Effector CD8-positive, alpha-beta T cell (primary cell): ENCODE measurements around the gene TPRA1.
"Not testable (repeated sequence)": the region's sequence is repeated elsewhere in the genome, so short reads cannot be mapped to it uniquely, and the experiment has no call there.

Source experiments
- DNase-seq: peaks from one replicate; lab custom pipeline; 2025; lab: John Stamatoyannopoulos, UW

The TPRA1 gene

DNA sequence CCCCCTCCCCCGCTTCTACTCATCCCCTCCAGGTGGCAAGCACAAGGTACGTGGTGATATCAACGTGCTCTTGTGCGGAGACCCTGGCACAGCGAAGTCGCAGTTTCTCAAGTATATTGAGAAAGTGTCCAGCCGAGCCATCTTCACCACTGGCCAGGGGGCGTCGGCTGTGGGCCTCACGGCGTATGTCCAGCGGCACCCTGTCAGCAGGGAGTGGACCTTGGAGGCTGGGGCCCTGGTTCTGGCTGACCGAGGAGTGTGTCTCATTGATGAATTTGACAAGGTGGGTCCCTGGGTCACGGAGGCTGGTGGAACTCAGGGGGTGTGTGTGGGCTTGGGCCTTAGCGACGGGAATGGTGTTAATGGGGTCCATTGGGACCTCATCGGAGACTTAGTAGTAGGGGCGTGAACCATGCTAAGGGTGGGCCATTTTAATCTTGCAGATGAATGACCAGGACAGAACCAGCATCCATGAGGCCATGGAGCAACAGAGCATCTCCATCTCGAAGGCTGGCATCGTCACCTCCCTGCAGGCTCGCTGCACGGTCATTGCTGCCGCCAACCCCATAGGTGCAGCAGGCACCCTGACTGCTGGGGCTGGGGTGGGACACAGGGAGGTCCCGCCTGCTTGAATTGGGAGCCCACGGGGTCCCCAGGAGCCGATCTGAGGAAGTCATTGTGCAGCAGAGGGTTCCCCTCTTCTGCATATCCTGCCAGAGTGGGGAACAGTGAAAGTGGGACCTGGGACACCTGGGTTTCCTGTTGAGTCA lies 26.5 kb upstream of the TPRA1 start:
- no peak for DNase-seq

DNA sequence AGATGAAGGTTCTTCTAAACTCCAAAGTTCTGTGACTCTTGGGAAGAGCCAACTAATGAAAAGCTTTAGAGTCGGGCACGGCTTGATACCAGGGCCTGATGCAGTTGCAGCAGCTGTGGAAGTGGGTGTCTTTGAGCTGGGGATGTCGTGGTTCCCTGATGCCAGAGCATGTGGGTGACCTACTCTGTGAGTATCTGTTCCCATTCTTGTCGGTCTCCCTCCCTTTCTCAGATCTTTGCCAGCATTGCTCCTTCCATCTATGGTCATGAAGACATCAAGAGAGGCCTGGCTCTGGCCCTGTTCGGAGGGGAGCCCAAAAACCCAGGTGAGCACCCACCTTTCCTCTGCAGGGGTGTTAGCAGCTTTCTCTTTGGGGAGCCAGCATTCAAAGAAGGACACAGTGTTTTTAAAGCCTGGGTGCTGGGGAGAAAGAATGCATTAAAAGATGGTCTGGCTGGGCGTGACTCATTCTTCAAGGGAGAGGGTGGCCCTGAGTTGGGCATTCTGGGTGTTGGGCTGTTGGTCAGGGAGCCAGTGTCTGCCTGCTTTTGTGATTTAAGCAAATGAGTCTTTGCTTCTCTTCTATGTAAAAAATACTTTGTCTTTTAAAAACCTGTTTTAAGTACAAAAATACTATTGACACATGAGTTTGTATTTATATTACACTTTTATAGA lies 25.2 kb upstream of the TPRA1 start:
- no peak for DNase-seq

DNA sequence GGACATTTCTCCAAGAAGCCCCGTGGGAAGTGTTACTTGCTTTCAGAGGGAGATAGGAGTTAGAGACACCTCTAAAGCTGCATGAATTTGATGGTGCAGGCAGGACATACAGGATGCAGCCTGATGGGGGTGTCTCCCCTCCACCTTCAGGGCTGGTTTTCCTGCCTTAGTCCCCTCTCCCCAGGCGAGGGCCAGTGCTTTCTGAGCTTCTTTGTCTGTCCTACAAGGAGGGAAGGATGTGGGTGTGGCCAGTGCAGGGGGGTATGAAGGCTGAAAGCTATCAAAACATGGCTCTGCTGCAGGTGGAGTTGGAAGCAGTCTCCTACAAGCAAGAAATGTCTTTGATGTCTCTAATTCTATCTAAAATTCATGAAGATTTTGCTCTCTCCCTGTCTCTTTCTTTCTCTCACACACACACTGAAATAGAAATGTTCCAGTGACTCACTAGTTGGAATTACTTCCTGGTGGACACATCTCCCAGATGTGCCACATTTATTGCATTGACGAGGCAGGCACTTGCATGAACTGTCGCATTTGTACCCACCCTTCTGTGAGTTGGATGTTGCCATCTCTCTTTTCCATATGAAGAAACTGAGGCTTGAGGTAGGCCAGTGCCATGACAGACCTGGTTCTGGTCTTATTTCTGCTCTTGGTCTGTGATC lies 24.5 kb upstream of the TPRA1 start:
- no peak for DNase-seq

DNA sequence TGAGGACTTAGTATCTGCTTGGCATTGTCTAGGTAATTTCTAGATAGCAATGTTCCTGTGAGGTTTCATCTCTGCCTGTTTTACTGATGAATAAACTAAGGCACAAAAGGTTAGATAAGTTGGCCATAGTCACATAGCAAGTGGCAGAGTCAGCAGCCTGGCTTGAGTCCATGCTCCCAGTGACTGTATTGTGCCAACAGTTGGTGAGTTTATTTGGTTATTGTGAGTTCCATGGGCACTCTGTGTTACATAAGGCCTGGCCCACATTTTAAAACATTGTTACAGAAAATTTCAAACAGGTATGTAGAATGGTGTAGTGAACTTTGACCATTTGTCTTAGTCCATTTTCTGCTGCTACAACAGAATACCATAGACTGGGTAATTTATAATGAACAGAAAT lies 22.9 kb upstream of the TPRA1 start:
- DNase-seq, result no peak

DNA sequence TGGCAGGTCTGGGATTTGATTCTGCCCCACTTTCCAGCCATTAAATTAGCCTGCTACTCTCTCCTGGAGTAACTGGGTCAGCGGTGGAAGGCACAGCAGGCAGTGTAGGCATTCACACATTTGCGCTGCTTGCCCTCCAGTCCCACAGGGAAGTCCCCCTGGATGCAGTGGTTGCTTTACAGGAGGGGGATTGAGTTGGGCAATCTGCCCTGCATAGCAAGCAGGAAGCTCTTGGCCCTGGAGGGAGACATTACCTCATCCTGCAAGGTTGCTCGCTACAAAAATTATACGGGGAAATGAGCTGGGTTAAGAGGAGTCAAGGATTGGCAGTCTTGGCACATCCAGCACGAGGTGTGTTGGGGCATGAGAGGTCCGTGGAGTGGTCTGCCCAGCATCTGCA lies 22.4 kb upstream of the TPRA1 start:
- DNase-seq, result no peak

DNA sequence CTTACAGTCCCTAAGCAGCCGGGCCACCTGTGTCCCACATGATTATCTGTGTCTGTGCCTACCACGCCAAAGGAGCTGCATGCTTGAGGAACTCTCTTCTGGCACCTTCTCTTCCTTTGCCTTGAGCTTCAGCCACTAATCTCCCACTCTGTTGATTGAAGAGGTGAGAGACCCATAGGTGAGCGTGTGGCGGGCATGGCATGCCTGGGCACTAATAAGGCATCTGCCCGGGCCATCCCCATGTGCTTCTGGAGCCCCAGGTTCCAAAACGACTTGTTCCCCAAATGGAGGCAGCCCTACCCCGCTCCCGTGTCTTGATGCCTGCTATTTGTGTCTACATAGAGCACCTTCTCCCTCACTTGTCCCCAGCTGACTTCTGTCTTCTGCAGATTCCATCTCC lies 20.7 kb upstream of the TPRA1 start:
- DNase-seq, result no peak

DNA sequence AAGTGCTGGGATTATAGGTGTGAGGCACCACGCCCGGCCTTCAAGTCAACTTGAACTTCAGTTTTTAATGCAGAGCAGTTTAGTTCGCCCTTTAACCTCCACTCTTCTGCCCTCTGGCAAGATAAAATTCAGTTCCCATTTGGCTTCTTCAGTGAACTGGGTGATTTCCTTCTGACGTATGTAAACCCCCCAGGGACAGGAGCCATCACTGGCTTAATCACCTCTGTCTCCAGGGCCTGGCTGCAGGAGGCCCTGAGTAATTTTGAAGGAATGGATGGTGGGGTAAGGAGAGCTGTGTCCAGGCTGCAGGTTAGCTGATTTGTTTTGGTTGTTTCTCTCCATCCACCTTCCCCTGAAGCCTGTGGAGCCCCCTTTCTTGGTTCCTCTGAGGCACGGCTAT lies 19.6 kb upstream of the TPRA1 start:
- DNase-seq, result no peak

DNA sequence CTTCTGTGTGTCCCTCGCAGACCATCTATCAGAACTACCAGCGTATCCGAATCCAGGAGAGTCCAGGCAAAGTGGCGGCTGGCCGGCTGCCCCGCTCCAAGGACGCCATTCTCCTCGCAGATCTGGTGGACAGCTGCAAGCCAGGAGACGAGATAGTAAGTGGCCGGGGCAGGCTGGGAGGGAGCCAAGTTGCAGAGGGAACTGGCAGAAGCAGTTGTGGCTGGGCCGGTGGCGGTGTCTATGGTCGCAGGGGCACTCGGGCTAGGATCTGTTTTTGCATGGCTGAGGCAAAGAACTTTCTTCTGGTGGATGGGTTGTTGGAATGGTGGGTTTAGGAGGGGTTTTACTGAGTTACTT lies 17.8 kb upstream of the TPRA1 start:
- no peak for DNase-seq

DNA sequence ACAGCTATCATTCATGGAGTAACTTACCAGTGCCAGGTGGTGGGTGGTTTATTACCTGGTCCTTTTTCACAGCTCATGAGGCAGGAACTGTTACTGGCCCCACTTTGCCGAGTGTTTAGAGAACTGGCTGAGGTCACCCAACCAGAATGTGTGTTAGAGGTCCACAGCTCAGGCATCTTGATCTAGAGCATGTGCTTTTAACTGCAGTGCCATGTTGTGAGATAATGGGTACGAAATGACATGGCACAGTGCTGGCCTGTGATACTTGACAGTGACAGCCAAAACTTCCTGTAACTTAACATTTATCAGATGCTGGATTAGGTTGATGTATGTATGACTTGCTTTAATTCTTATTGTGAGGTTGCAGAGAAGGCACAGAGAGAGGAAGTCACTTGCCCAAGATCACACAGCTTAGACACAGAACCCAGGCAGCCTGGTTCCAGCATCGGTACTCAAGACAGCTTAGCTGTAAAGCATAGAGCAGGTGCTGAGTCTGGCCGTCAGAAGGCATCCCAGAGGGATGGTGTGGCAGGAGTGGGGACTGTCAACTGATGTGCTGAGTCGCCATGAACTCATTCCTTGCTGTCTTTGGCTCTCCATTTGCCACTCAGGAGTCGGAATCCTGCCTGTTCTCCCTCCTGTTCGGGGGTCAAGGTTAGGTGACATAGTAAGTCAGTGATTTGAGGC lies 17.3 kb upstream of the TPRA1 start:
- no peak for DNase-seq

DNA sequence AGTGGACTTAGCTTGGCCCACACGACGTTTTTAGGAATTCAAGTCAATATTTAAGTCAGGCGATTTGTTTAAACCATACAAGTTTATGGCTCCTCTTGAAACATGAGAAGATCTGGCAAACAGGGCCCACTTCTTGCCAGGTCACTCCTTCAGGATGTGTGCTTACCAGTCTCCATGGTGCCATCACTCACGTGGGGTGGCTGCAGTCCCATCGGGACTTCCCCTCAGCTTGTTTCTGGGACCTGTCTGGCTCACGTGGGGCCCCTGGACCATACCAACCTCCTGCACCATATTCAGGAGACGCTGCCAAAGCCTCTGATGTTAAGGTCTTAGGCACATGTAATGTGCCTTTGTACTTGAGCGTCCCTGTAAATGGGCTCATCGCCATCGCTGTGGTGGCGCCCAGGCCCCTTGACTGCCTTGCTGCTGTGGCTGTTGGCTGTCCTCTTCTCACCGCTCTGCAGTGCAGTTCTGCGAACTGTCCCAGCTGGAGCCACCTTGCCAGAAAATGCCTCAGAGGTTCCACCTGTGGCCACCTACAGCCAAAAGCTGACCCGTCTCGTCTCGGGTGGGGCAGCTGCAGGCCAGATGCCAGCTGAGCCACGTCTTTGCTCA lies 16.6 kb upstream of the TPRA1 start:
- no peak for DNase-seq

DNA sequence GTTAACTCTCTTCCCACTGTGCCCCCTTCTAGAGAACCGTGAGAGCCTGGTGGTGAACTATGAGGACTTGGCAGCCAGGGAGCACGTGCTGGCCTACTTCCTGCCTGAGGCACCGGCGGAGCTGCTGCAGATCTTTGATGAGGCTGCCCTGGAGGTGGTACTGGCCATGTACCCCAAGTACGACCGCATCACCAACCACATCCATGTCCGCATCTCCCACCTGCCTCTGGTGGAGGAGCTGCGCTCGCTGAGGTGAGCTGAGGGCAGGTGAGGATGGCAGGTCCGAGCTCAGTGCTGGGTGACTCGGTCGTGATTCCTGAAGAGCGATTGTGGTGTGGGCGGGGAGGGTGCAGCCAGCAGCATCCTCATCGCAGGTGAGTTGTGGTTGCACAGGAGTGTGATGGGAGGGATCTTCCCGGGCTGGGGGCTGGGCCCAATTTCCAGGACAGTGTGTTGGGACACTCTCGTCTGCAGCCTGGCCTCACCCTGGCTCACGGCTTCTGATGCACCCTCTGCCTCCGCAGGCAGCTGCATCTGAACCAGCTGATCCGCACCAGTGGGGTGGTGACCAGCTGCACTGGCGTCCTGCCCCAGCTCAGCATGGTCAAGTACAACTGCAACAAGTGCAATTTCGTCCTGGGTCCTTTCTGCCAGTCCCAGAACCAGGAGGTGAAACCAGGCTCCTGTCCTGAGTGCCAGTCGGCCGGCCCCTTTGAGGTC lies 15.7 kb upstream of the TPRA1 start:
- DNase-seq, result no peak

DNA sequence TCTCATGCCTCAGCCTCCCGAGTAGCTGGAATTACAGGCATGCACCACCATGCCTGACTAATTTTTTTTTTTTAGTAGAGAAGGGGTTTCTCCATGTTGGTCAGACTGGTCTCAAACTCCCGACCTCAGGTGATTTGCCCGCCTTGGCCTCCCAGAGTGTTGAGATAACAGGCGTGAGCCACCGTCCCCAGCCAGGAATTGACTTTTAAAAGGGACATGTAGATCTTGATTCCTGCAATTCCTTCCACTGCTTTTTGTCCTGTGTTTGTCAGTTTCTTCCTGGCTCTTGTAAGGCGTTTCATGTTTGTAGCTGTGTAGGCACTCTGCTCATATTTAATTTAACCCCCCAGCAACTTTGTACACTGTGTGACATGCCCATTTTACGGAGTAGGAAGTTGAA lies 15.0 kb upstream of the TPRA1 start:
- not testable (repeated sequence) for DNase-seq

DNA sequence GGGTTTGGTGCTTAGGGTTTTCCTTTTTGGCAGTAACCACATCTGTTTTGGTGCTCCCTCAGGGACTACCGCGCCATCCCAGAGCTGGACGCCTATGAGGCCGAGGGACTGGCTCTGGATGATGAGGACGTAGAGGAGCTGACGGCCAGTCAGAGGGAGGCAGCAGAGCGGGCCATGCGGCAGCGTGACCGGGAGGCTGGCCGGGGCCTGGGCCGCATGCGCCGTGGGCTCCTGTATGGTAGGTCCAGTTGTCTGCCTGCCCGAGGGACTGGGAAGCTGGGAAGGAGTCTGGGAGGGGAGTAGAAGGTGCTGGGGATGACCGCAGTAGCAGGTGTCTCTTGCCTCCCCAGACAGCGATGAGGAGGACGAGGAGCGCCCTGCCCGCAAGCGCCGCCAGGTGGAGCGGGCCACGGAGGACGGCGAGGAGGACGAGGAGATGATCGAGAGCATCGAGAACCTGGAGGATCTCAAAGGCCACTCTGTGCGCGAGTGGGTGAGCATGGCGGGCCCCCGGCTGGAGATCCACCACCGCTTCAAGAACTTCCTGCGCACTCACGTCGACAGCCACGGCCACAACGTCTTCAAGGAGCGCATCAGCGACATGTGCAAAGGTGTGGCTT lies 14.1 kb upstream of the TPRA1 start:
- DNase-seq, result no peak

DNA sequence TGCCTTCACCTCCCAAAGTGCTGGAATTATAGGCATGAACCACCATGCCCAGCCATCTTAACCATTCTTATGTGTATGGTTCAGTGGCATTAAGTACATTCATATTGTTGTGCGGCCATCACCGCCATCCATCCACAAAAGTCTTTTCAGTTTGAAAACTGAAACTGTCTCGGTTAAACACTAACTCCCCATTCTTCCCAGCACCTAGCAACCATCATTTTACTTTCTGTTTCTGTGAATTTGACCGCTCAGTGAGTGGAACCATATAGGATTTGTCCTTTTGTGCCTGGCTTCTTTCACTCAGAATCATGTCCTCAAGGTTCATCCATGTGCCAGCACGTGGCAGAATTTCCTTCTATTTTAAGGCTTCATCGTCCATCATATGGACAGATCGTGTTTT lies 13.5 kb upstream of the TPRA1 start:
- no peak for DNase-seq

DNA sequence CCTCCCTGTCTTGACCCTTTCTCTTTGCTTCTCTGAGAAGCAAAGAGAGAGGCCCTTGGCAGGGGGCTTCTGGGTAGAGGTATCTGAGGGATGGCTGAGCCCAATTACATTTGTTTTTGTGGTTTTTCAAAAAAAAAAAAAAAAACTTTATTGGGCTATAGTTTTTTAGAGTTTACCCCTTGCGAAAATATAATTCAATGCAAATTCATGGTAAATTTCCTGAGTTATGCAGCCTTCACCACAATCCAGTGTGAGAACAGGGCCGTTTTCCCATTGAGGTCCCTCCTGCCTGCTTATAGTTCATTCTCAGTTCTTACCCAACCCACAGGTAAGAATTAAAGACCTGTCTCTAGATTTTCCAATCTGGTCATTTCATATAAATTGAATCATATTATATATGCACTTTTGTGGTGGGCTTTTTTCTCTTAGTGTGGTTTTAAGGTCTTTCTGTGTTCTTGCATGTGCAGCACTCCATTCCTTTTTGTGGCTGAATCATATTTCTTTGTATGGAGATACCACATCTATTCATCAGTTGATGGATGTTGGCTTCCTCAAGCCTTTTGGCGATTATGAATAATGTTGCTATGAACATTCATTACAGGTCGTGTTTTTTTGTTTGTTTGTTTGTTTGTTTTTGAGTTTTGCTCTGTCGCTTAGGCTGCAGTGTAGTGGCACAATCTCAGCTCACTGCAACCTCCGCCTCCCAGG lies 10.4 kb upstream of the TPRA1 start:
- no peak for DNase-seq

DNA sequence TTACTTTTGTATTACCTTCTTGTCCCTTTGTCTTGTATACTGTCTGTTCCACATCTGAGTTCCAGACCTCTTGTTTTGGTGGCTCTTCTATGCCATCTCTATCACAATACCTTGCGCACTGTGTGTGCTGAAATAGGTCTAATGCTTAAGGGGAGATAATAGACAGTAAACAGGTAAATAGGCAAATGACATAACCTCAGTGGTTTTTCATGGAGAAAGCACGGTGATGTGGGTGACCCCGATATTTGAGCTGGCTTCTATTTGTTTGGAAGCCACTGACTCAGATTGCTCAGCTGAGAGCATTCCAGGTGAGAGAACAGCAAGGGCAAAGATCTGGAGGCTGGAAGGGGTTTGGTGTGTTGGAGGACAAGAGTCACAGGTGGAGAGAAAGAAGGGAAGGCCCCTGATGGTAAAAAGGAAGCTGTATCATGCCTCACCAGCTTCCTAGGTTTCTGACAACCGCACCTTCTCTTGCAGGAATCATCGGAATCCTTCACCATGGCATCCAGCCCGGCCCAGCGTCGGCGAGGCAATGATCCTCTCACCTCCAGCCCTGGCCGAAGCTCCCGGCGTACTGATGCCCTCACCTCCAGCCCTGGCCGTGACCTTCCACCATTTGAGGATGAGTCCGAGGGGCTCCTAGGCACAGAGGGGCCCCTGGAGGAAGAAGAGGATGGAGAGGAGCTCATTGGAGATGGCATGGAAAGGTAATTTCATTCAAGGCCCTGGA lies 8.5 kb upstream of the TPRA1 start:
- no peak for DNase-seq

DNA sequence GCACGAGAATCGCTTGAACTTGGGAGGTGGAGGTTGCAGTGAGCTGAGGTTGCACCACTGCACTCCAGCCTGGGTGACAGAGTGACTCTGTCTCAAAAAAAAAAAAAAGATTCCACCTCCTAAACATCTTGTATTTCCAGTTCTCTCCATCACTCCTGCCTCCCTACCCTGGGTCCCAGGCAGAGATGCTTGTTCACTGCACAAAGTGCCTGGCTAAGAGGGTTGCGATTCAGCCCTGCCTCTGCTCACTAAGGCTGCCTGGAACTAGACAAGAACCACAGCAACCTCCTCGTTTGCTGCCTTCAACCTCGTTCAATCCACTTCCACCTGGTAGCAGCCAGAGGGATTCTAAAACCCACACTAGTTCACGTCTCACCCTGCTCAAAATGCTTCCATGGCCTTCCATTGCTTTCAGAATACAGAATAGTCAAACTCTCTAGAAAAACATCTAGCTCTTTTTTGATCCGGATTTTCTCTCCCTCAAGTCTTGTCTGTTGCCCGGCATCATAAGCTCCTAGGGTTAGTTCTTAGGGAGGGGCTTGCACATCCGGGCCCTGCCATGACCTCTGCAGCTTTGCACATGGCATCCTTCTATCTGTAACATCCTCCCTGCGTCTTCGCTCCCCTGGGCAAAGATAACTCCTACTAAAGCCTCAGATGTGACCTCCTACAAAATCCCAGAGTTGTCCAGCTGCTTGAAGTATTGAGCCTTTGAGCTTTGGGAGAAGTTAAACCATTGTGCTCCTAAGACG lies 6.7 kb upstream of the TPRA1 start:
- DNase-seq, result no peak

DNA sequence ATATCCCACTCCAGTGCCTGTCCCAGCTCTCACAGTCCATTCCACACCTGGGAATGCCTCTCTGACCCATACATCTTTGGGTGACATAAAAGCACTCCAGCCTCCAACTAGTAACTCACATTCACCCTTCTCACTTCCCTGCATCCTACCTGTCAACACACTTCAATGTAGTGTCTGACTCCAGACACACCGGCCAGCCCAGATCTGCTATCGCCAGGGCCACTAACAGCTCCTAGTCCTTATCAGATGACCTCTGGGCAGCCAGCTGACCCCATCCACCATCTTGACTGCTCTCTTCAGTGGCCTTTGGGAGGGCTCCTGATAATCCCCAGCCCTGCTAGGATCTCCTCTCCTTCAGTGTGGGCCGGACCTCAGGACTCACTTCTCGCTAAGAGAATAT lies 4.8 kb upstream of the TPRA1 start:
- DNase-seq, result no peak

DNA sequence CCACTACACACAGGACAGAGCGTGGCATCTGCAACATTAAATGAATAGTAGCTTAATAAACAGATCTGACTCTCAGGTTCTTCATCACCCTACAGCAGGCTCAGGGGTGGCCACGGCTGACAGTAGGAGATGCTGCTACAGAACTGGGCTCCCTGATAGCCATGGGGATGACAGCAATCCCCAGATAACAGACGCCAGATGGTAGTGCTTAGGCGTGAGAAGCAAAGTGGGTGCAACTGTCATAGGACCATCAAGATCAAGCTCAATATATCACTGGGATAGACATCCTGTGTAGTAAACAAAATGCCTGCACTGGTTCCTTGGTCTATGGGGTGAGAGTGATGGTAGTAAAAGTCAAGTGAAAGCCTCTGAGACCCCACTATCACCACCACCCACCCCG lies 2.6 kb upstream of the TPRA1 start:
- no peak for DNase-seq
